HEK293T (cell line): ENCODE measurements around the gene PCK1.

Experiments used
- CTCF ChIA-PET: fragments of 350-600 bp; formaldehyde crosslinking; extraction: SDS; loops from one replicate; lab custom pipeline; 2021; ENCODE audit warnings: antibody characterized with exemption, inconsistent platforms; lab: Yijun Ruan, JAX
- POLR2A ChIA-PET: fragments of 350-600 bp; formaldehyde crosslinking; extraction: SDS; loops from one replicate; lab custom pipeline; 2020; ENCODE audit warnings: antibody characterized with exemption, inconsistent platforms; lab: Yijun Ruan, JAX
- DNase-seq: peaks from one replicate; pipeline ENCODE4 v3.0.0; 2012; ENCODE audit warnings: mixed read lengths; ENCODE audit errors: extremely low spot score
- BHLHE40 ChIP-seq: fragments of 450-650 bp; IDR thresholded peaks from 2 replicates; pipeline ENCODE4 v1.6.1; 2016; ENCODE audit warnings: mild to moderate bottlenecking, moderate library complexity, borderline replicate concordance
- FOXK2 ChIP-seq: fragments of 450-650 bp; IDR thresholded peaks from 2 replicates; pipeline ENCODE4 v1.6.1; 2016; ENCODE audit warnings: mild to moderate bottlenecking
- FOXM1 ChIP-seq: fragments of 450-650 bp; IDR thresholded peaks from 2 replicates; pipeline ENCODE4 v1.6.1; 2017; ENCODE audit warnings: mild to moderate bottlenecking, borderline replicate concordance
- L3MBTL2 ChIP-seq: fragments of 450-650 bp; conservative IDR thresholded peaks from 2 replicates; pipeline ENCODE4 v1.6.1; 2016; ENCODE audit warnings: mild to moderate bottlenecking
- TF ChIP-seq, protein P1 (sequence below): fragments of 450-650 bp; IDR thresholded peaks from 2 replicates; pipeline ENCODE4 v1.6.1; 2016

PCK1 gene

DNA sequence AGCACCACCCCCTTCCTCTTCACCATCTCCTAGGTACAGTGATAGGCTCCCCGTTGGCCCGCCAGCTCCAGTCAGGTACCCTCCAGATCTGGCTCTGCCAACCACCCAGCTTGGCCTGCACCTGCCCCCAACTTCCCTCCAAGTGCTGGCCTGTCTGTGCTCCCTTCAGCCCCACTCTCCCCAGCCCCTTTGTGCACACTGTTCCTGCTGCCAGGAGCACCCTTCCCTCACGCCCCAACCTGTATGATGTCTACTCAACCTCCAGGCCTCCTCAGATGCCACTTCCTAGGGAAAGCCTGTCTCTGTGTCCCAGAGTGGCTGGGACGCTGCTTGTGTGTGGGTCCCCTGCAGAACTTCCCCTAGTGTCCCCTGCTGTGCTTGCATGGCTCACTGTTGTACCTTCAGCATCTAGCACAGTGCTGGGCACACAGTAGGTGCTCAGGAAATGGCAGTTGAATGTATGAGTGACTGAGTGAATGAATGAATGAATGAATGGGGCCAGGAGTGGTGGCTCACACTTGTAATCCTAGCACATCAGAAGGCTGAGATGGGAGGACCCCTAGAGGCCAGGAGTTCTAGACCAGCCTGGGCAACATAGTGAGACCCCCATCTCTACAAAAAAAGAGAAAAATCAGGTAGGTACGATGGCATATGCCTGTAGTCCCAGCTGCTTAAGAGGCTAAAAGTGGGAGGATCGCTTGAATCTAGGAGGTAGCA lies 56.3 kb downstream of the PCK1 start:
- TF ChIP-seq FOXK2 (no peak), FOXM1 (no peak), L3MBTL2 (no peak), BHLHE40 (no peak)
- TF ChIP-seq, protein P1, sequence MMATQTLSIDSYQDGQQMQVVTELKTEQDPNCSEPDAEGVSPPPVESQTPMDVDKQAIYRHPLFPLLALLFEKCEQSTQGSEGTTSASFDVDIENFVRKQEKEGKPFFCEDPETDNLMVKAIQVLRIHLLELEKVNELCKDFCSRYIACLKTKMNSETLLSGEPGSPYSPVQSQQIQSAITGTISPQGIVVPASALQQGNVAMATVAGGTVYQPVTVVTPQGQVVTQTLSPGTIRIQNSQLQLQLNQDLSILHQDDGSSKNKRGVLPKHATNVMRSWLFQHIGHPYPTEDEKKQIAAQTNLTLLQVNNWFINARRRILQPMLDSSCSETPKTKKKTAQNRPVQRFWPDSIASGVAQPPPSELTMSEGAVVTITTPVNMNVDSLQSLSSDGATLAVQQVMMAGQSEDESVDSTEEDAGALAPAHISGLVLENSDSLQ: no peak
- ChIA-PET POLR2A (no interaction called here), CTCF (interaction anchor here (0.6 to 1.2 kb wide), 2 partner anchors 15 to 617 kb away, joined by 4 to 6 read pairs; no protein-coding TSS in a partner anchor)
- DNase-seq: no peak
